Hepatocyte (in vitro differentiated cells): ENCODE results near the gene BBS9. TPM values are rescaled to one million over a fixed set of nuclear protein-coding genes. Genes with fewer than 3 reads are reported as not detected.

Experiments
- DNase-seq: peaks from one replicate; pipeline ENCODE4 v3.0.0-alpha.2; 2016; ENCODE audit warnings: low spot score
- H2AFZ ChIP-seq: fragments of 200-600 bp; sonication (generic); 2 replicates; pipeline ENCODE4 v1.6.0; 2016; ENCODE audit warnings: antibody characterized with exemption, mild to moderate bottlenecking
- H3K27ac ChIP-seq: fragments of 200-600 bp; sonication (generic); 2 replicates; pipeline ENCODE4 v1.5.1; 2016; ENCODE audit warnings: mild to moderate bottlenecking
- H3K27me3 ChIP-seq: fragments of 200-600 bp; sonication (generic); 2 replicates; pipeline ENCODE4 v1.6.1; 2016
- H3K36me3 ChIP-seq: fragments of 200-600 bp; sonication (generic); replicated peaks from 2 replicates; pipeline ENCODE4 v1.5.1; 2016; ENCODE audit warnings: low read depth; ENCODE audit not compliant: insufficient read depth
- H3K4me1 ChIP-seq: fragments of 200-600 bp; sonication (generic); 2 replicates; pipeline ENCODE4 v1.5.1; 2016; ENCODE audit warnings: mild to moderate bottlenecking, moderate library complexity; ENCODE audit not compliant: insufficient read depth
- H3K4me2 ChIP-seq: fragments of 200-600 bp; sonication (generic); 2 replicates; pipeline ENCODE4 v1.6.0; 2016
- H3K4me3 ChIP-seq: fragments of 200-600 bp; sonication (generic); 2 replicates; pipeline ENCODE4 v1.5.1; 2016; ENCODE audit warnings: mild to moderate bottlenecking
- H3K79me2 ChIP-seq: fragments of 200-600 bp; sonication (generic); 2 replicates; pipeline ENCODE4 v1.6.0; 2017; ENCODE audit warnings: mild to moderate bottlenecking
- H3K9me2 ChIP-seq: fragments of 200-600 bp; sonication (generic); replicated peaks from 2 replicates; pipeline ENCODE4 v1.6.0; 2017; ENCODE audit warnings: mild to moderate bottlenecking; ENCODE audit not compliant: insufficient read depth
- H3K9me3 ChIP-seq: fragments of 200-600 bp; sonication (generic); 2 replicates; pipeline ENCODE4 v1.5.1; 2016; ENCODE audit warnings: low read depth, mild to moderate bottlenecking
- H4K20me1 ChIP-seq: fragments of 200-600 bp; sonication (generic); 2 replicates; pipeline ENCODE4 v1.6.0; 2016; ENCODE audit warnings: mild to moderate bottlenecking; ENCODE audit not compliant: insufficient read depth, poor library complexity, severe bottlenecking
- EZH2 ChIP-seq: fragments of 200-600 bp; sonication (generic); IDR thresholded peaks from 2 replicates; pipeline ENCODE4 v1.6.1; 2016; ENCODE audit warnings: antibody characterized with exemption, mild to moderate bottlenecking, borderline replicate concordance
- EZH2phosphoT487 ChIP-seq: fragments of 200-600 bp; sonication (generic); IDR thresholded peaks from one replicate; pipeline ENCODE4 v1.6.1; 2018; ENCODE audit warnings: antibody characterized with exemption, mild to moderate bottlenecking, low read depth, moderate library complexity; ENCODE audit not compliant: unreplicated experiment, severe bottlenecking
- WGBS: methylation state at CpG from one replicate; pipeline ENCODE4 v1.1.6; 2016; ENCODE audit warnings: low lambda C conversion rate; ENCODE audit errors: missing lambda C conversion rate; 5-methylcytosine and 5-hydroxymethylcytosine counted together
- polyA plus RNA-seq: library from polyadenylated mRNA; unstranded; fragments of >200 nt; fragmentation: Nextera tagmentation; extraction: Ambion mirVana; gene quantifications from 2 replicates; pipeline ENCODE4 v1.2.1, GENCODE V29; 2016
- total RNA-seq: library from RNA; depleted of rRNA; stranded (reverse); fragments of >200 nt; gene quantifications from 2 replicates; pipeline ENCODE4 v1.2.3, GENCODE V29; 2014
- TF ChIP-seq, protein P1 (sequence below): fragments of 200-600 bp; sonication (generic); IDR thresholded peaks from 2 replicates; pipeline ENCODE4 v1.5.1; 2016; ENCODE audit warnings: antibody characterized with exemption, mild to moderate bottlenecking; ENCODE audit not compliant: poor library complexity

Gene BBS9
- total and polyA plus RNA-seq, 2 experiments from 2014 or later, result 10.1 to 12.3 TPM

DNA sequence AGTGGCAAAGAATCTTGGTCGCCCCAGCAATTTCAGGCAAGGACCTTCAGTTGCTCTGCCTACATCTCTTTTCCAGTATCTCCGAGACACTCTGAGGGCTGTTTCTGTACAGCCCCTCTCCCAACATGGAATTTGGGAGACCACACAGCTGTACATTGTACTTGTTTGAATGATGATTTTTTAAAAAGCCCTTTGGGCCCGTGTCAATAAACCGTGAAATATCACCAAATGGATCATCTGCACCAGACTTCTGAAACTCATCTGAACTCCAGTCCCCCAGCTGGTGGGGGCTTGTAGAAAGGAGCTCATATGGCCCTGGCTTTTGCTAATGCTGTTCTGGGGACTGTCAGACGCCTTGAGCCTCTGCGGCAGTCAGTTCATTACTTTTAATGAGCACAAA is 374.9 kb downstream of the BBS9 start:
- Histone ChIP-seq H3K9me2 (no peaks in the 10 kb centered on the region), H3K4me1 (no peaks in the 10 kb centered on the region), H2AFZ (no peak overlapping the region), H3K27me3 (no peaks in the 10 kb centered on the region), H4K20me1 (no peaks in the 10 kb centered on the region), H3K4me2 (no peak overlapping the region), H3K36me3 (no peaks in the 10 kb centered on the region), H3K27ac (no peak overlapping the region), H3K9me3 (no peaks in the 10 kb centered on the region), H3K4me3 (no peak overlapping the region), H3K79me2 (no peaks in the 10 kb centered on the region)
- WGBS, result 86% methylated on average over 6 of the region's 6 CpGs
- no peak for TF ChIP-seq EZH2
- TF ChIP-seq, protein P1, sequence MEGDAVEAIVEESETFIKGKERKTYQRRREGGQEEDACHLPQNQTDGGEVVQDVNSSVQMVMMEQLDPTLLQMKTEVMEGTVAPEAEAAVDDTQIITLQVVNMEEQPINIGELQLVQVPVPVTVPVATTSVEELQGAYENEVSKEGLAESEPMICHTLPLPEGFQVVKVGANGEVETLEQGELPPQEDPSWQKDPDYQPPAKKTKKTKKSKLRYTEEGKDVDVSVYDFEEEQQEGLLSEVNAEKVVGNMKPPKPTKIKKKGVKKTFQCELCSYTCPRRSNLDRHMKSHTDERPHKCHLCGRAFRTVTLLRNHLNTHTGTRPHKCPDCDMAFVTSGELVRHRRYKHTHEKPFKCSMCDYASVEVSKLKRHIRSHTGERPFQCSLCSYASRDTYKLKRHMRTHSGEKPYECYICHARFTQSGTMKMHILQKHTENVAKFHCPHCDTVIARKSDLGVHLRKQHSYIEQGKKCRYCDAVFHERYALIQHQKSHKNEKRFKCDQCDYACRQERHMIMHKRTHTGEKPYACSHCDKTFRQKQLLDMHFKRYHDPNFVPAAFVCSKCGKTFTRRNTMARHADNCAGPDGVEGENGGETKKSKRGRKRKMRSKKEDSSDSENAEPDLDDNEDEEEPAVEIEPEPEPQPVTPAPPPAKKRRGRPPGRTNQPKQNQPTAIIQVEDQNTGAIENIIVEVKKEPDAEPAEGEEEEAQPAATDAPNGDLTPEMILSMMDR, result no peak
- no peak for TF ChIP-seq EZH2phosphoT487
- no peak for DNase-seq

DNA sequence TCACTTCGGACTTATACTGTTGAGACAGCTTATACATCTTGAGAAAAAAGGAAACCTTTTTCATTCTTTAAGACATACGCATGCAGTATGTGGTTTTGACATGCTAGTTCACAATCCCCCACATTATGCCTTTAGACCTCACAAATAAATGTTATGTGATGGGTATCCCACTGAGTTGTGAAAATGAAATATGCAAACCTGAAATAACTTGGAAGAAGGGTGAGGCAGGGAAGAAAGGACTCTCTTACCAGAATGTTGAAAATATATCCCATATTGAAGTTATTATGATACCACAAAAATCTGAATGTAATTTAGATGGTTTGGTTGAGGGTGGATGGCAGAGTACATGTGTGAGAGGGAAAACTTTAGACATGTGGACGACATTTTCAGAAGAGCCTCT is 379.8 kb downstream of the BBS9 start:
- H3K9me2 ChIP-seq, result no peaks in the 10 kb centered on the region
- H2AFZ ChIP-seq, result no peak overlapping the region
- H3K27ac ChIP-seq, result no peak overlapping the region
- no peak overlapping the region for H3K4me3 ChIP-seq
- H3K36me3 ChIP-seq, result no peaks in the 10 kb centered on the region
- H3K79me2 ChIP-seq, result no peaks in the 10 kb centered on the region
- H3K4me2 ChIP-seq, result no peak overlapping the region
- H3K27me3 ChIP-seq, result no peaks in the 10 kb centered on the region
- no peaks in the 10 kb centered on the region for H3K9me3 ChIP-seq
- 78% methylated on average over 3 of the region's 3 CpGs for whole genome bisulfite sequencing
- no peaks in the 10 kb centered on the region for H3K4me1 ChIP-seq
- TF ChIP-seq, protein P1, result no peak
- TF ChIP-seq EZH2phosphoT487 (no peak), EZH2 (no peak)
- no peaks in the 10 kb centered on the region for H4K20me1 ChIP-seq
- DNase-seq, result no peak

DNA sequence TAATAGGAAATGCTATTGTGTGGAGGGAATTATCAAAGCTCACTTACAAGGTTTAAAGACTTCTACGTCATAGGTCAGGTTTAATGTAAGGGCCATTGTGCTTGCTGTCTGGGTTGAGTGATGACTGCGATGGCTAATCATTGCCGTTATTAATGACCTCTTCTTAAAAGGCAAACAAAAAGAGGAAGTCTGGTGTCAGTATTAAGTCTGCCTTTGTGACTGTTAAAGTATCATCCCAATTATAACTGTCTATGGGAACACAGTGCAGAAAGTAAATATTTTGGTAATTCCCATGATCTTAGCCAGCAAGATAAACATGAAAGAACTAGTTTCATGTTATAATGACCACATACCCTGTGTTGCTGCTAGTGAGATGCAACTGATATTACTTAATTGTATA is 382.4 kb downstream of the BBS9 start:
- H3K4me3 ChIP-seq, result no peak overlapping the region
- no peaks in the 10 kb centered on the region for H3K36me3 ChIP-seq
- H3K27me3 ChIP-seq, result no peaks in the 10 kb centered on the region
- H3K27ac ChIP-seq, result no peak overlapping the region
- no peak overlapping the region for H3K4me2 ChIP-seq
- no peak for DNase-seq
- TF ChIP-seq, protein P1, result no peak
- TF ChIP-seq EZH2 (no peak), EZH2phosphoT487 (no peak)
- no peaks in the 10 kb centered on the region for H4K20me1 ChIP-seq
- H3K9me3 ChIP-seq, result no peaks in the 10 kb centered on the region
- no peaks in the 10 kb centered on the region for H3K79me2 ChIP-seq
- H3K4me1 ChIP-seq, result no peaks in the 10 kb centered on the region
- WGBS, result 52% methylated on average over 3 of the region's 3 CpGs
- no peaks in the 10 kb centered on the region for H3K9me2 ChIP-seq
- H2AFZ ChIP-seq, result no peak overlapping the region

DNA sequence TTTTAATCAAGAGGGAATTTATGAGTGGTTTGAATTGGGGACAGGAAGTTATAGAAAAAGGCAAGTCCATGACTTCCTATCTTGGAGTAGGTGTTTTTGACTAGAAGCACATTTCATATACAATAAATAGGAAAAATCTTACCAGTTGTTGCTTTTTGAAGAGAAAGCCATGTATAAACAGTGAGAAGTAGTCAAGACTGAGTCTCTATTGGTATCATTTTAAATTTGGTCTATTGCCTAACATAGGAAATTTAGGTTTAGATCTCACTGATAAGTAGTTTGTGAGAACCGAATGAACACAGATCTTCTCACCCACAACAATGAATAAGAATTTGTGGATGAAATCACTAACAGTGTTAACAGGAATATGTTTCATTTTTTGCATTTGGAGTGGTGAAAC is 387.2 kb downstream of the BBS9 start:
- DNase-seq, result no peak
- Histone ChIP-seq H3K36me3 (no peaks in the 10 kb centered on the region), H3K9me2 (no peaks in the 10 kb centered on the region), H3K9me3 (no peaks in the 10 kb centered on the region), H3K4me2 (no peak overlapping the region), H3K27me3 (no peaks in the 10 kb centered on the region), H2AFZ (no peak overlapping the region), H4K20me1 (no peaks in the 10 kb centered on the region), H3K4me1 (no peaks in the 10 kb centered on the region), H3K79me2 (no peaks in the 10 kb centered on the region), H3K4me3 (no peak overlapping the region), H3K27ac (no peak overlapping the region)
- 83% methylated on average over 1 of the region's 1 CpG for WGBS
- TF ChIP-seq, protein P1, result no peak
- TF ChIP-seq EZH2phosphoT487 (no peak), EZH2 (no peak)
